ENCODE data around the gene PRKCA.

Gene PRKCA

DNA sequence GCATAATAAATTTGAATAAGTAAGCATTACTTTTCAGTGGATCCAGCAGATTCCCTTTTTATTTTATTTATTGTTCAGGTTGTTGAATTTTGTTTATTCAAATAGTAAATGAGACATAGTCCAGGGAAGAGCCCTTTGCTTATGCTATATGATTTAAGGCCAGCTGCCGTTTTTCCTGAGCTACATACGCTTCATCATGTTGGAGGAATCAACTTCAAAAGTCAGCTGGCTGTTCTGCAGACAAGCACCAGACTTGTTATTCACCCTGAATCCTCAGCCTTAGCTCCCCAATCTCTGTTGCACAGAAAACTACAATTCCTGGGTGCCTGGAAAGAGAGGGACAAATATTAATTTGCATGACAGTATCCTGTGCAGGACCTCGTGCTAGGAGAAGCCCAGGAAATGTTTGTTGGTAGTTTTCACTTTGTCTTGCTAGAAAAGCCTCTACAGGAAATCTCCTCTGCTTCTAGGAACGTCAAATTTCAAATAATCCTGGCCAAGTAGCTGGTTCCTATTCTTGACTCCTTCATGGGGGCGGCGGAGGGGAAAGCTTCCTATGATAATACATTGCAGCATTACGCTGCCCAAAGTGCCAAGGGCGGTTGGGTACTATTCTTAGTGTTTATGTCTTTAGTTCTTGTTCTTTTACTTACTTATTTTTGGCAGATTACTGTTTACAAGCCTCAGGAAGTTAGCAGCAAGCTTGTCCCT, 101.6 kb downstream of the PRKCA start:
- H3K36me3 Mint-ChIP-seq (ENCODE audit: low read depth), result peaks cover 18% of the 10 kb centered on the region
- H3K9me3 Mint-ChIP-seq, result no peaks in the 10 kb centered on the region
- DNase-seq, result no peak
- peak overlapping the region; percentile 48 for H3K27ac Mint-ChIP-seq
- H3K4me1 Mint-ChIP-seq, result peaks cover 93% of the 10 kb centered on the region
- H3K4me3 Mint-ChIP-seq, result peak overlapping the region; percentile 9
- H3K27me3 Mint-ChIP-seq, result no peaks in the 10 kb centered on the region
- no peak for ATAC-seq

DNA sequence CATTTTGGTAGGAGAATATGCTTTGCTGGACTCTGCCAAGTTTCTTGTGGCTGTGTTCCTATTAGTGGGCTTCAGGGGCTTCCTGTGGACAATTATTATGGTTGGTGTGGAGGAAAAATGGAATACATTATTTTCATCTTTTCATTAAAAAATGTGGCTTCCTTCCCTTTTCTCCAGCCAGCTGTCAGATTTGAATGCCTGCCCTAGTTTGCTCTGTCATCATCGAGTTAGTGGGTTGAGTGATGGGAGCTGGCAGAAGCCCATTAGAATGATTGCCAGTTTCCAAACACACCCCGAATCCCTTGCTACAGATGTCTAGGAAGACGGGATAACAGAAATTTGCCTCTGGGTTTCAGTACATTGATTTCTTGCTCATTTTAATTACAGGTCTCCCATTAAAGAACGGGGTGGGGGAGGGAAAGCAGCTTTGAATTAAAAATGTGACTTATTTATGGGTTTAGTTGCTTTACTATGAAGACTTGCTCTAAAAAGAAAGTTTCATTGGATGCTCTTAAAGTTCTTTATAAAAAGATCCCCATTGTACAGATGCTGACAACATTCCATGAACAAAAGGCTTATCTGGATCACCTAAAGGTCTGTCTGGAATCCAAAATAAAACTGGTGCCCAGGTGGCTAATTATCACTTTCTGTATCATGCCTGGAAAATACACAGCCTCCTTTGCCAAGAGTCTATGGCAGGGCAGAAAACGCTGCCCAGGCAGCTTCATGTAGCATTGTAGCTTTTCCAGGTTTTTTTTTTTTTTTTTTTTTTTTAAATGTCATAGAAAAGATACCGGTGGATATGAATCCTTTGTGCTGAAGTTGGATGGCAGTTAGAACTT, 103.6 kb downstream of the PRKCA start:
- ATAC-seq (no peak), DNase-seq (no peak)
- Mint-ChIP-seq H3K9me3 (no peaks in the 10 kb centered on the region), H3K4me1 (peaks cover 85% of the 10 kb centered on the region), H3K27me3 (no peaks in the 10 kb centered on the region), H3K36me3 (ENCODE audit: low read depth) (peaks cover 12% of the 10 kb centered on the region), H3K4me3 (peak overlapping the region; percentile 68), H3K27ac (peak overlapping the region; percentile 5)

DNA sequence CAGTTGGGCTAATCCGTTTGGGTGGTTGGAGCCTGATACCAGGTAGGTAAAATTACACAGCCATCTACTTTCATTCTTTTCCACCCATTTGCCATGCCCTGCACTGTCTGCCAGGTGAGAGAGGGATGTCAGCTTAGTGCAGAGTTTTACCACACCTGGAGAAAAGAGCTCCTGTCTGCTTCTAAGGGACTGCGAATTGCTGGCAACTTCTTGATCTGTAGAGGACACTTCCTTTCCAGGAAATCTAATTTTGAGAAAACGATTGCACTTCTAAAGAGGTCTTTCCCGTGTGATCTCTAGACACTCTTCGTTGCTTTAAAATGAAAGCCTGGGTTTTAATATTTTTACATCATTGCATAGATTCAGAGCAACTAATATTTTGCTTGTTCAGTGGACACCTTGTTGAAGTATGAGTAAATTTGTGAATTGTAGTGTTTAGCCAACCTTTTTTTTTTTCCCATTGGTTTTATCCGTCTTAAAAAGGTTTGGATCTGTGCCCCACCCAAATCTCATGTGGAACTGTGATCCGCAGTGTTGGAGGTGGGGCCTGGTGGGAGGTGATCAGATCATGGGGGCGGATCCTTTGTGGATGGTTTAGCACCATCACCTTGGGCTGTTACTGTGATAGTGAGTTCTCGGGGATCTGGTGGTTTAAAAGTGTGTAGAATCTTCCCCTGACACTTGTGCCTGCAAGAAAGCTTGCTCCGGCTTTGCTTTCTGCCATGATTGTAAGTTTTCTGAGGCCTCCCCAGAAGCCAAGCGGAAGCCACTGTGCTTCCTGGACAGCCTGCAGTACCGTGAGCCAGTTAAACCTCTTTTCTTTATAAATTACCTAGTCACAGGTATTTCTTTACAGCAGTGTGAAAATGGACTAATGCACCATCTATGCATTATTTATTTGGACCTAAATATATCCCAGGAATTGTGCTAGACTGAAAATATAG, 104.6 kb downstream of the PRKCA start:
- Mint-ChIP-seq H3K27me3 (no peaks in the 10 kb centered on the region), H3K4me3 (peak overlapping the region; percentile 68), H3K9me3 (no peaks in the 10 kb centered on the region), H3K27ac (peak overlapping the region; percentile 81), H3K4me1 (peaks cover 82% of the 10 kb centered on the region), H3K36me3 (ENCODE audit: low read depth) (peaks cover 8% of the 10 kb centered on the region)
- no peak for DNase-seq
- ATAC-seq, result peak; percentile 61

DNA sequence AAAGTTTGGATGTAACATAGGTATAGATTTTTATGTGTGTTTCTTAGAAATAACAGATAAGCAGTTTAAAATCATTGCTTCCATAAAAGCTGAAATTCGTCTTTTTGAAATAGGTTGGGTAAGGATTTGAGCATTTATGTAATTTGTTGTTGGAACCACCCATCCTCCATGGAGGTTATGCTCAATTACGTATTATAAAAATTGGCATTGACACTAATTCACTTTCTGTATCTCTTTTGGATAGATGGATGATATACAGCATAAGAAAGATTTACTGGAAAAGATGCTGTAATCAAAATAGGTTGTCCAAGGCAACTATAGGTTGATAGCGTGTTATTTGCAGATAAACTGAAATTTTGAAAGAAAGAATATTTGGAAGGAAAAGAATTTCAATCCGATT, 105.5 kb downstream of the PRKCA start:
- Mint-ChIP-seq H3K9me3 (no peaks in the 10 kb centered on the region), H3K36me3 (ENCODE audit: low read depth) (peaks cover 12% of the 10 kb centered on the region), H3K4me1 (peaks cover 78% of the 10 kb centered on the region), H3K4me3 (no peak overlapping the region), H3K27ac (no peak overlapping the region), H3K27me3 (no peaks in the 10 kb centered on the region)
- DNase-seq, result no peak
- ATAC-seq, result no peak

DNA sequence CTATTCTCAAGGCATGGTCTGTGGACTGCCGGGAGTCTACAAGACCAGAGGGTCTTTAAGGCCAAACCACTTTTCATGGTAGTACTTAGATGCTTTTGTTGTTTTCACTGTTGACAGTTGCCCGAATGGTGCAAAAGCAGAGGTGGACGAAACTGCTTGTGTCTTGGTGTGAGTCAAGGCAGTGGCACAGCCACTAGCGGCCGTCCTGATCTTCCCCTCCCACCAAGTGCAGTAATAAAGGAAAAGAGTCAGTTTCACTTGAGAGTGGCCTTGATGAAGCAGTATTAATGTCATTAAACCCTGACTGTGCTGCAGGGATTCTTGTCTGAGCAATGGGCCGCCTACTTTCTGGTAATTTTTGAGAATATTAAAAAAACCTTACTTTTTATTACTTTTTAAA, 109.1 kb downstream of the PRKCA start:
- Mint-ChIP-seq H3K4me1 (peaks cover 77% of the 10 kb centered on the region), H3K36me3 (ENCODE audit: low read depth) (peaks cover 17% of the 10 kb centered on the region), H3K27ac (no peak overlapping the region), H3K4me3 (no peak overlapping the region), H3K9me3 (no peaks in the 10 kb centered on the region), H3K27me3 (no peaks in the 10 kb centered on the region)
- ATAC-seq (no peak), DNase-seq (no peak)

DNA sequence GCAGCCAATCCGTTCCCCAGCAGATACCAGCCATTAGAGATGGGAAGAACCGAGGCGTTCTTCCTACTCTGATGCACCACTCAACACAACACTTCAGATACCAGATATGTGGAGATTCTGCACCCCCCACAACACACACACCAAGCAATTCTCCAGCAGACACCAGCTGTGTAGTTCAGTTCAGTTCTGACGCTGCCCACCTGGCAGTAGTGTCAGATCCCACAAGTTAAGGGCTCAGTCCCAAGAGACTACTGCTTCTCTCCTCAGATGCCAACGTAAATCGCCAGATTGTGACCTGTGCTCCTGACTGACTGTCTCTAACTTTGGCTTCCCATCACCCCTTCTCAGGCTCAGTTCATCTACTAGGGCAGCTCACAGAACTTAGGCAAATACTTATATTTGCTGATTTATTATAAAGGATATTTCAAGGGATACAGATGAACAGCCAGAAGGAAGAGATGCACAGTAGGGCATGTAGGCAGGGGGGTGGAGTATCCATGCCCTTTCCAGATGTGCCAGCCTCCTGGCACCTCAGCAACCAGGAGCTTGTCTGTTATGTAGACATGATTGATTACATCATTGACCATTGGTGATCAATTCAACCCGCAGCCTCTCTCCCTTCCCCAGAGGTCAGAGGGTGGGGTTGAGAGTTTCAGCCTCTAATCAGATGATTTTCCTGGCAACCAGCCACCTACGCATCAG, 110.6 kb downstream of the PRKCA start:
- H3K36me3 Mint-ChIP-seq (ENCODE audit: low read depth), result peaks cover 17% of the 10 kb centered on the region
- H3K4me1 Mint-ChIP-seq, result peaks cover 67% of the 10 kb centered on the region

DNA sequence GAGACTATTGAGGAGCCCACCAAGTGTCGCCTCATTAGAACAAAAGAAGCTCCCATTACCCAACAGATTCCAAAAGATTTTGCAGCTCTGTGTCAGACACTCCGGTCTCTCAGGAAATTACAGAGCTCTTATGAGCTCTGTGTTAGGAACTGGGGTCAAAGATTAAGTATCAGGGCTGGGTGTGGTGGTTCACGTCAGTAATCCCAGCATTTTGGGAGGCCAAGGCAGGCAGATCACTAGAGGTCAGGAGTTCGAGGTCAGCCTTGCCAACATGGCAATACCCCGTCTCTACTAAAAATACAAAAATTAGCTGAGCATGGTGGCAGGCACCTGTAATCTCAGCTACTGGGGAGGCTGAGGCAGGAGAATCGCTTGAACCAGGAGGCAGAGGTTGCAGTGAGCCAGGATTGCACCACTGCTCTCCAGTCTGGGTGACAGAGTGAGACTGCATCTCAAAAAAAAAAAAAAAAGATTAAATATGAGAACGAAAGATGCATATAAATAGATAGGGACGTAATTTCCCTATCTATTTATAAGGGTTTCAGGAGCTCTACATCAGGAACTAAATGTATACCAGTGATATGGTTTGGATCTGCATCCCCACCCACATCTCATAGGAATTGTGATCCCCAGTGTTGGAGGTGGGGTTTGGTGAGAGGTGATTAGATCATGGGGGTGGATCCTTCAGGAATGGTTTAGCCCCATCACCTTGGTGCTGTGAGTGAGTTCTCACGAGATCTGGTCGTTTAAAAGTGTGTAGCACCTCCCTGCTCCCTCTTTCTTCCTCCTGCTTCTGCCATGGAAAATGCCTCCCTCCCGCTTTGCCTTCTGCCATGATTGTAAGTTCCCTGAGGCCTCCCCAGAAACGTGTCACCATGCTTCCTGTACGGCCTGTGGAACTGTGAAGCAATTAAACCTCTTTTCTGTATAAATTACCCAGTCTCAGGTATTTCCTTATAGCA, 111.4 kb downstream of the PRKCA start:
- peak overlapping the region; percentile 15 for H3K27ac Mint-ChIP-seq
- no peaks in the 10 kb centered on the region for H3K9me3 Mint-ChIP-seq
- H3K4me1 Mint-ChIP-seq, result peaks cover 65% of the 10 kb centered on the region
- H3K36me3 Mint-ChIP-seq (ENCODE audit: low read depth), result peaks cover 15% of the 10 kb centered on the region
- ATAC-seq, result no peak
- no peak overlapping the region for H3K4me3 Mint-ChIP-seq
- DNase-seq, result no peak
- H3K27me3 Mint-ChIP-seq, result no peaks in the 10 kb centered on the region

More for the DNA sequence above, 110.6 kb downstream of the PRKCA start:
- Mint-ChIP-seq H3K27me3 (no peaks in the 10 kb centered on the region), H3K27ac (peak overlapping the region; percentile 21), H3K4me3 (no peak overlapping the region), H3K9me3 (no peaks in the 10 kb centered on the region)
- ATAC-seq (no peak), DNase-seq (no peak)

DNA sequence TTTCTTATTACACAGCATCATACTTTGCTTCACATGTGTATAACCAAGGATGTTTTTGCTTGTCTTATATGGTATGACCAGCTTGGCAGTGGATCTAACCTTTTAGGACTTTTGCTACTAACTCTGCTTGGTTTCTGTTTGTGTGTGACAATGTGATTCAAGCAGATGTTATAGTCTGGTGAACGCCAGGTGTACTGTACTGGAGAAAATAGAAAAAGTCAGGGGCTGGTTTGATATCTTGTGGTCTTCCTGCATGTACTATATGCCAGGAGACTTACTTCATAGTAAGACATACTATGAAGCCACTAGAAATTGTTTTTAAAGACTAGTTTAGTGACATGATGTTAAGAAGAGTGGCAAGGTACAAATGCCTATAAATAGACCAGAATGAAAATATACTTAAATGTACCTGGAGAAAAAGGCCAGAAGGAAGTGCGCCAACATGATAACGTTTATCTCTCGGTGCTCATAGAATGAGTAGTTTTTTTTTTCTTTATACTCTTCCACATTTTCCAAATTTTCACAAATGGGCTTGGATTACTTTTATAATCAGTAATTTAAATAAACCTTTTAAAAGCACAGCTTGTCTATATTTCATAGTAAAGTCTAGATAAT, 112.3 kb downstream of the PRKCA start:
- ATAC-seq, result no peak
- H3K4me3 Mint-ChIP-seq, result no peak overlapping the region
- H3K9me3 Mint-ChIP-seq, result no peaks in the 10 kb centered on the region
- no peak for DNase-seq
- no peak overlapping the region for H3K27ac Mint-ChIP-seq
- H3K27me3 Mint-ChIP-seq, result no peaks in the 10 kb centered on the region
- H3K36me3 Mint-ChIP-seq (ENCODE audit: low read depth), result peaks cover 11% of the 10 kb centered on the region
- peaks cover 64% of the 10 kb centered on the region for H3K4me1 Mint-ChIP-seq

DNA sequence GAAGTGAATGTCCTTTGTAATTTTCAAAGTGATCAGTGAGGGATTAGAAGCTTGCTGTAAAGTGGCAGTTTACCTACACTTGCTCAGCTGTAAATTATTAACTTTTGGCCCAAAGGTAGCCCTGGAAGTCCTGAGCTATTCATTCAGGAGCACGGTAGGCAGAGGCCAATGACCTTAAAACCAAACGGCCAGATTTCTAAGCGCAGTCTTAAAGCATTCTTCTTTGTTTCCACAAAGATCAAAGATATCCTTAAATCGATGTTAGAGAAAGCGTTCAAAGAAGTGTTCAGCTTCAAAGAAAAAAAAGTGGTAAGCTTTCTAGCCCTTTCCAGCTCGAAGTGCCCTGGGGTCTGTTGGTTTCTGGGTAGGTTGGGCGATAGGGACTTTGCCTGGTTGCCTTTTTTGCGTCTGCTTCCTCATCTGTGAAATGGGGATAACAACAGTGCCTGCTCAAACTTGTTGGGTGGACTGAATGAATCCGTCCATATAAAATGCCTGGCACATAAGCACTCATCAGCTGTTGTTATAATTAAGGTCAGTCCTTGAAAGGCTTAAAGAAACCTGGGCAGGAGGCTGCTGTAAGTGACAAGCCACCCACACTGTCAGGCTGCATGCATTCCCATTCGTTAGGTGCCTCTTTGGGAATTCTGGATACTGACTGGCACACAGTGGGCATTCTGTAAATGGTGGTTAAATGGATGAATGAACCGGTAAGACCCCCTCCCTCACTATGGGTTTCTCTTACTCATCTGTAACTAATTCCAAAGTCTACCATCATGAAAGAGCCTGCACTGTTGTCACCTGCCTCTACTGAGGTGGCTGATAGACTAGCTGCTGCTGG, 113.2 kb downstream of the PRKCA start:
- no peak for ATAC-seq
- Mint-ChIP-seq H3K9me3 (no peaks in the 10 kb centered on the region), H3K36me3 (ENCODE audit: low read depth) (peaks cover 15% of the 10 kb centered on the region), H3K4me1 (peaks cover 67% of the 10 kb centered on the region), H3K27ac (no peak overlapping the region), H3K27me3 (no peaks in the 10 kb centered on the region), H3K4me3 (no peak overlapping the region)
- DNase-seq, result no peak

DNA sequence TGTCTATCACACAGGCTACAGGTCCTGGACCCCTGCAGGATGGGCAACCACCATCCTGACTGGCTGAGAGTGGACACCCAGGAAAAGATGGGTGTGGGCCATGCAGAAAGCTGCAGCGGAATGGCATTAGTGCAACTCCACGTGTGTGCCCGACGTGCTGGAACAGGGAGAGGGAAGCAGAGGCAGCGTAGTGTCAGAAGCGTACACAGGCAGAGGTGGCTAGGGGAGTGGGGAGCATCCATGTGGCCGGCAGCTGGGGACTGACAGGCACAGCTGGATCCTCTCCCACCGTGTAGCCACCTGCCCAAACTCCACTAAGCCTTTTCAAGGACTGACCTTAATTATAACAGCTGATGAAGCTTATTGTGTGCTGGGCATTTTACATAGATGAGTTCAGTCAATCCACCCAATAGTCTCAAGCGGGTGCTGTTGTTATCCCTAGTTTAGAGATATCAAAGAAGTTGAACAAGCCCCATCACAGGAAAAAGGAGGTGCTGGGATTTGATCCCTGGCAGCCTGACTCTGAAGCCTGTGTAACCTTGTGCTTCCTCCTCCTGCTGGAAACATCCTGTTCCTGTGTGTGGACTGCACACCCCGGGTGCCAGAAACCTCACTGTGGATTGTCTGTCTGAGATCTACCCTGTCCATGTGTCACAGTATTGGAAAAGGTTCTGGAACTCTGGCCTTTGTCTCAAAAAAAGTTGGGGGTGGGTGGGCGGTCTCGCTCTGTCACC, 114.0 kb downstream of the PRKCA start:
- Mint-ChIP-seq H3K4me3 (no peak overlapping the region), H3K27ac (no peak overlapping the region), H3K9me3 (no peaks in the 10 kb centered on the region), H3K4me1 (peaks cover 68% of the 10 kb centered on the region), H3K27me3 (no peaks in the 10 kb centered on the region), H3K36me3 (ENCODE audit: low read depth) (peaks cover 20% of the 10 kb centered on the region)
- ATAC-seq, result no peak
- no peak for DNase-seq

DNA sequence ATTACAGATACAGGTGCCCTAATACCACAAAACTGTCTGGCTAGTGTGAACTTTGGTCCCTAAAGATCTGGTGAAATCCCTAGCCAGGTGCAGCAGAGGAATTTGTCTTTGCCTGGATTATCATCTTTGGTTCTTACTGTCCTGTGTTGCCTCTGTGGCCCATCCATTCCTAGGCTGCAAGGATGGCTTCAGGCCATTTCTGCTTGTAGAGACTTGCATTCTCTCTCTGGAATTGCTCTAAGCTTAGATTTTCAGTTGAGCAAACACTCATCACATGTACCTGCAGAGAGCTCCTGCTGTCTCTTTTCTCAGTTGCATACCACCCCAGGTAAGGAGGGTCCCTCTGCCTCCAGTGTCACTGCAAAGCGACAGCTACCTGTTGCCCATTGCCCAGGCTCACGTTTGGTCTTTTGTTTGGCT, 114.9 kb downstream of the PRKCA start:
- no peak for DNase-seq
- Mint-ChIP-seq H3K9me3 (no peaks in the 10 kb centered on the region), H3K4me1 (peaks cover 75% of the 10 kb centered on the region)

More for the DNA sequence above, 114.9 kb downstream of the PRKCA start:
- Mint-ChIP-seq H3K4me3 (no peak overlapping the region), H3K27ac (no peak overlapping the region), H3K27me3 (no peaks in the 10 kb centered on the region), H3K36me3 (ENCODE audit: low read depth) (peaks cover 24% of the 10 kb centered on the region)
- ATAC-seq, result no peak
